HepG2 (cell line): ENCODE data around the gene RMI2. TPM values are rescaled to one million over a fixed set of nuclear protein-coding genes. Genes with fewer than 3 reads are reported as not detected.
A peak's percentile ranks its signal among the peaks of the same experiment; 100 is the strongest.

ENCODE experiments used
- ARHGAP35 ChIP-seq: sonication (generic); formaldehyde crosslinking; IDR thresholded peaks from 2 replicates; pipeline ENCODE4 v1.9.0; 2022; ENCODE audit warnings: mild to moderate bottlenecking, inconsistent platforms, moderate library complexity, missing genetic modification reagents, borderline replicate concordance
- DDIT3 ChIP-seq: sonication (generic); formaldehyde crosslinking; IDR thresholded peaks from 2 replicates; pipeline ENCODE4 v1.4.0; 2020; ENCODE audit warnings: mild to moderate bottlenecking, missing genetic modification reagents
- FOXO1 ChIP-seq: sonication (generic); formaldehyde crosslinking; IDR thresholded peaks from 2 replicates; pipeline ENCODE4 v1.4.0; 2020; ENCODE audit warnings: missing genetic modification reagents
- MAF1 ChIP-seq: sonication (generic); formaldehyde crosslinking; IDR thresholded peaks from 2 replicates; pipeline ENCODE4 v1.5.0; 2020; ENCODE audit warnings: missing genetic modification reagents, borderline replicate concordance
- NR0B2 ChIP-seq: sonication (generic); formaldehyde crosslinking; IDR thresholded peaks from 2 replicates; pipeline ENCODE4 v1.4.0; 2020; ENCODE audit warnings: mild to moderate bottlenecking, missing genetic modification reagents
- RBAK ChIP-seq: sonication (generic); formaldehyde crosslinking; IDR thresholded peaks from 2 replicates; pipeline ENCODE4 v1.5.1; 2020; ENCODE audit warnings: mild to moderate bottlenecking, missing genetic modification reagents
- RFX3 ChIP-seq: IDR thresholded peaks from 2 replicates; pipeline ENCODE4 v1.6.1; 2016; ENCODE audit warnings: missing biosample characterization, missing genetic modification reagents
- RFXAP ChIP-seq: sonication (generic); formaldehyde crosslinking; IDR thresholded peaks from 2 replicates; pipeline ENCODE4 v1.4.0; 2020; ENCODE audit warnings: missing genetic modification reagents, borderline replicate concordance
- SP1 ChIP-seq, 2 experiments: fragments of 450-650 bp in 1 of 2; sonication (generic) in 1 of 2; formaldehyde crosslinking in 1 of 2; IDR thresholded peaks; 2 replicates each; pipeline versions ENCODE4 v1.4.0 to v1.6.1; 2016 to 2020; ENCODE audit warnings: missing genetic modification reagents in 1 of 2
- TAF15 ChIP-seq: fragments of 200-400 bp; formaldehyde crosslinking; IDR thresholded peaks from one replicate; pipeline ENCODE4 v1.6.1; 2018; ENCODE audit warnings: mild to moderate bottlenecking, low read depth, low read length; ENCODE audit not compliant: poor library complexity, severe bottlenecking
- TBX2 ChIP-seq: sonication (generic); formaldehyde crosslinking; IDR thresholded peaks from 2 replicates; pipeline ENCODE4 v1.5.0; 2020; ENCODE audit warnings: missing genetic modification reagents, mild to moderate bottlenecking, borderline replicate concordance
- UBTF ChIP-seq: sonication (generic); formaldehyde crosslinking; IDR thresholded peaks from 2 replicates; pipeline ENCODE4 v1.4.0; 2020; ENCODE audit warnings: mild to moderate bottlenecking, missing genetic modification reagents
- ZBTB7A ChIP-seq: sonication (generic); formaldehyde crosslinking; IDR thresholded peaks from 2 replicates; pipeline ENCODE4 v1.8.0; 2022; ENCODE audit warnings: mild to moderate bottlenecking, missing genetic modification reagents
- ZMAT5 ChIP-seq: sonication (generic); formaldehyde crosslinking; IDR thresholded peaks from 2 replicates; pipeline ENCODE4 v1.5.0; 2020; ENCODE audit warnings: mild to moderate bottlenecking, low read depth, missing genetic modification reagents, borderline replicate concordance
- ZNF142 ChIP-seq: sonication (generic); formaldehyde crosslinking; IDR thresholded peaks from 2 replicates; pipeline ENCODE4 v1.4.0; 2020; ENCODE audit warnings: missing genetic modification reagents
- ZNF18 ChIP-seq: sonication (generic); formaldehyde crosslinking; IDR thresholded peaks from 2 replicates; pipeline ENCODE4 v1.8.0; 2022; ENCODE audit warnings: mild to moderate bottlenecking, missing genetic modification reagents; ENCODE audit not compliant: insufficient replicate concordance
- ZNF7 ChIP-seq: IDR thresholded peaks from 2 replicates; pipeline ENCODE4 v1.6.1; 2016; ENCODE audit warnings: missing biosample characterization, missing genetic modification reagents
- polyA plus RNA-seq, 8 experiments: library from polyadenylated mRNA; depleted of rRNA in 3 of 8; stranded (reverse) in 7 of 8; unstranded in 1 of 8; fragments of >200 nt; fragmentation: Illumina TruSeq in 4 of 8; extraction: Trizol in 4 of 8; gene quantifications; 2 replicates each; pipeline versions ENCODE4 v1.2.1 to v1.2.3, GENCODE V29; 2011 to 2016; ENCODE audit warnings: low read depth in 4 of 8, missing spikeins in 1 of 8, mixed read lengths in 1 of 8; ENCODE audit not compliant: insufficient read depth in 1 of 8
- total RNA-seq, 5 experiments: library from RNA; depleted of rRNA; stranded (reverse); fragments of >200 nt; fragmentation: Illumina TruSeq; extraction: Trizol; gene quantifications; 2 replicates each; pipeline ENCODE4 v1.2.3, GENCODE V29; 2016; ENCODE audit warnings: low read depth in 1 of 5

Gene RMI2
- total and polyA plus RNA-seq, 2 of the 13 experiments (the other 11 are each of a cell fraction or from before 2014, with no cell fraction given), result 24.5 to 55.7 TPM

GRCh38 chr16:11356573-11357331 is 11.5 kb downstream of the RMI2 start (continued):
- TF ChIP-seq ZMAT5 (CRISPR knock-in tag) (no peak), RFXAP (CRISPR knock-in tag) (peak; percentile 70; the same call in 1 of the 2 replicates), TAF15 (no peak), ZBTB7A (CRISPR knock-in tag) (peak; percentile 78; the same call in 1 of the 2 replicates), ZNF142 (CRISPR knock-in tag) (no peak), FOXO1 (CRISPR knock-in tag) (peak; percentile 65; the same call in 1 of the 2 replicates), MAF1 (CRISPR knock-in tag) (no peak), DDIT3 (CRISPR knock-in tag) (no peak), TBX2 (CRISPR knock-in tag) (no peak; the same call in 1 of the 2 replicates), RBAK (no peak), NR0B2 (CRISPR knock-in tag) (peak; percentile 25; the same call in 1 of the 2 replicates), ZNF7 (no peak), ARHGAP35 (CRISPR knock-in tag) (peak; percentile 69; the same call in 1 of the 2 replicates), UBTF (0 out of 2 replicates have a peak, but pooled peaks have one; percentile 24), SP1 (IDR thresholded peaks at IDR 0.05) (no peak), SP1 (CRISPR knock-in tag; IDR thresholded peaks at IDR 0.05) (no peak), ZNF18 (CRISPR knock-in tag) (peak; percentile 53), RFX3 (no peak)
